ENCODE measurements around the gene FKBP1A. TPM values are rescaled to one million over a fixed set of nuclear protein-coding genes. Genes with fewer than 3 reads are reported as not detected.

FKBP1A gene
- total and polyA plus RNA-seq, 2 experiments from 2014 or later = 95.1 to 162 TPM

GRCh38 chr20:1396264-1396663 lies 3.4 kb upstream of the FKBP1A start:
- Histone ChIP-seq H3K4me1 (ENCODE audit: low read depth) (peaks cover 4% of the 10 kb centered on the region), H3K36me3 (no peaks in the 10 kb centered on the region), H3K4me3 (no peak overlapping the region), H3K9me3 (ENCODE audit: low read depth) (no peaks in the 10 kb centered on the region), H3K27ac (no peak overlapping the region), H3K27me3 (peaks cover 57% of the 10 kb centered on the region)
- TF ChIP-seq, protein P1, sequence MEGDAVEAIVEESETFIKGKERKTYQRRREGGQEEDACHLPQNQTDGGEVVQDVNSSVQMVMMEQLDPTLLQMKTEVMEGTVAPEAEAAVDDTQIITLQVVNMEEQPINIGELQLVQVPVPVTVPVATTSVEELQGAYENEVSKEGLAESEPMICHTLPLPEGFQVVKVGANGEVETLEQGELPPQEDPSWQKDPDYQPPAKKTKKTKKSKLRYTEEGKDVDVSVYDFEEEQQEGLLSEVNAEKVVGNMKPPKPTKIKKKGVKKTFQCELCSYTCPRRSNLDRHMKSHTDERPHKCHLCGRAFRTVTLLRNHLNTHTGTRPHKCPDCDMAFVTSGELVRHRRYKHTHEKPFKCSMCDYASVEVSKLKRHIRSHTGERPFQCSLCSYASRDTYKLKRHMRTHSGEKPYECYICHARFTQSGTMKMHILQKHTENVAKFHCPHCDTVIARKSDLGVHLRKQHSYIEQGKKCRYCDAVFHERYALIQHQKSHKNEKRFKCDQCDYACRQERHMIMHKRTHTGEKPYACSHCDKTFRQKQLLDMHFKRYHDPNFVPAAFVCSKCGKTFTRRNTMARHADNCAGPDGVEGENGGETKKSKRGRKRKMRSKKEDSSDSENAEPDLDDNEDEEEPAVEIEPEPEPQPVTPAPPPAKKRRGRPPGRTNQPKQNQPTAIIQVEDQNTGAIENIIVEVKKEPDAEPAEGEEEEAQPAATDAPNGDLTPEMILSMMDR (IDR thresholded peaks at IDR 0.05; ENCODE audit: low read depth, low read length) = no peak
- DNase-seq (ENCODE audit: low read depth in 1 of 2, low spot score in 1 of 2) = no peak

- Histone ChIP-seq H3K36me3 (no peaks in the 10 kb centered on the region), H3K9me3 (ENCODE audit: low read depth) (no peaks in the 10 kb centered on the region), H3K4me3 (no peak overlapping the region), H3K27me3 (peaks cover 57% of the 10 kb centered on the region), H3K27ac (no peak overlapping the region), H3K4me1 (ENCODE audit: low read depth) (peaks cover 14% of the 10 kb centered on the region)
- DNase-seq (ENCODE audit: low read depth in 1 of 2, low spot score in 1 of 2) = no peak
- TF ChIP-seq, protein P1 (IDR thresholded peaks at IDR 0.05; ENCODE audit: low read depth, low read length) = no peak
Measured at GRCh38 chr20:1394686-1395085, 1.8 kb upstream of the FKBP1A start.

GRCh38 chr20:1393507-1393882 lies 641 bp upstream of the FKBP1A start:
- Histone ChIP-seq H3K27me3 (peaks cover 48% of the 10 kb centered on the region), H3K4me3 (peak overlapping the region; percentile 85), H3K4me1 (ENCODE audit: low read depth) (peaks cover 14% of the 10 kb centered on the region), H3K9me3 (ENCODE audit: low read depth) (no peaks in the 10 kb centered on the region), H3K36me3 (no peaks in the 10 kb centered on the region), H3K27ac (no peak overlapping the region)
- TF ChIP-seq, protein P1 (IDR thresholded peaks at IDR 0.05; ENCODE audit: low read depth, low read length) = no peak
- DNase-seq (ENCODE audit: low read depth in 1 of 2, low spot score in 1 of 2) = no peak

DNA sequence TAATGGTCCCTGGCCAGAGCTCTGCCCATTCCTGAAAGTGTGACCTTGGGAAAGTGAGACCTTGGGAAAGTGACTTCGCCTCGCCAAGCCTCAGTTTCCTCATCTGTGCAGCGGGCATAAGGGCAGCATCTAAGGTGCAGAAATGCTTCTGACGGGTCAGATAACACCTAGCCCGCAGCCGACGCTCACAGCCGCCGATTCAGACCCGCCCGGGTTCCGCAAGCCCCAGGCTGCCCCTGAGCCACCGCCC lies 486 bp downstream of the FKBP1A start:
- peak overlapping the region; percentile 85 for H3K4me3 ChIP-seq
- peaks cover 37% of the 10 kb centered on the region for H3K27me3 ChIP-seq
- no peaks in the 10 kb centered on the region for H3K9me3 ChIP-seq (ENCODE audit: low read depth)
- H3K4me1 ChIP-seq (ENCODE audit: low read depth) = peaks cover 14% of the 10 kb centered on the region
- no peaks in the 10 kb centered on the region for H3K36me3 ChIP-seq
- no peak for DNase-seq (ENCODE audit: low read depth in 1 of 2, low spot score in 1 of 2)
- H3K27ac ChIP-seq = no peak overlapping the region
- TF ChIP-seq, protein P1 (IDR thresholded peaks at IDR 0.05; ENCODE audit: low read depth, low read length) = no peak

GRCh38 chr20:1391640-1392442 lies 1.0 kb downstream of the FKBP1A start:
- peak overlapping the region; percentile 85 for H3K4me3 ChIP-seq
- H3K27ac ChIP-seq = no peak overlapping the region
- H3K36me3 ChIP-seq = no peaks in the 10 kb centered on the region
- TF ChIP-seq, protein P1 (IDR thresholded peaks at IDR 0.05; ENCODE audit: low read depth, low read length) = no peak
- peak; percentile 15 to 69 for DNase-seq (ENCODE audit: low read depth in 1 of 2, low spot score in 1 of 2)
- H3K4me1 ChIP-seq (ENCODE audit: low read depth) = peaks cover 14% of the 10 kb centered on the region
- H3K27me3 ChIP-seq = peaks cover 32% of the 10 kb centered on the region
- H3K9me3 ChIP-seq (ENCODE audit: low read depth) = no peaks in the 10 kb centered on the region
